Stimulated activated CD8-positive, alpha-beta memory T cell treated with anti-CD3 and anti-CD28 coated beads, Interleukin-12 subunit alpha, Interleukin-12 subunit beta, amount 100 ng/mL, for 1 hour (primary cell): ENCODE results near the gene NRGN.

ENCODE experiments used
- DNase-seq: peaks from one replicate; pipeline ENCODE4 v3.0.0-alpha.2; 2020; ENCODE audit warnings: low read depth

Gene NRGN

DNA sequence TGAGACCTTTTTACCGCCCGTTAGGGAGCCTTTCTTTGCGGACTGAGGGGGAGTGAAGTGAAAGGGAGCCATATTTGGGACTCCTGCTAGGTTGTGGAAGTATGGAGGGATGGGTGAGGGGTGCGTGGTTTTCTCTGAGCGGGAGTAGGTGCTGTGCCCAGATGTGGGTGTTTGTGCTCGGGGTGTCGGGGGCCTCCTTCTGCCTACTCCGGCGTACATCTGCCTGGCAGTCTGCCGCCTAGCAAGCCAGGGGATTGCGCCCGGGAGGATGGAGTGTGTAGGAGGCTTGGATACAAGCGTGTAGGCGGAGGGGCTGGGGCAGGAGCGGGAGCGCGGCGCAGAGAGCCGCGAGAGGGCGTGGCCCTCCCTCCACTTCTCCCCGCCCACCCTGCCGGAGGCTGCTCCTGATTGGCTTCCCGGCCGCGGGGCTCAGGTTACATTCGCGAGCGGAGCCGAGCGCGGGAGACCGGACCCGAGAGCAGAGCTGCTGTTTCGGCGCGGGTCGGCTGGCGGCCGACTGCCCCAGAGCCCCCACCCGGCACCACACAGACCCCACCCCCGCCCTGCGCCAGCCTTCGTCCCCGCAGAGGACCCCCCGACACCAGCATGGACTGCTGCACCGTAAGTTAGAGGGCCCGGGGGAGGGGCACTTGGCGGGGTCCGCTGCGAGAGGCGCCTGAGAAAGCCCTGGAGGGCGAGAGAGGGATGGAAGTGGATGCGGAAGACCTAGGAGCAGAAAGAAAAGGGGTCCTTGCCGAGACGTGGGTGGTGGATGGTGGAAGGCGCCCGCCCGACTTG, at the start of gene NRGN:
TSS of gene NRGN (plus strand) at position 464 of the 798 bp plus-strand sequence. CDS start at position 607, 143 bp downstream.
- DNase-seq: peak; percentile 73

- DNase-seq: no peak
Observed at GRCh38 chr11:124693142-124693541, 46.6 kb upstream of the NRGN start.

- DNase-seq: no peak
Observed at GRCh38 chr11:124699547-124699946, 40.2 kb upstream of the NRGN start.

GRCh38 chr11:124700028-124700427, 39.7 kb upstream of the NRGN start:
- DNase-seq: no peak

DNA sequence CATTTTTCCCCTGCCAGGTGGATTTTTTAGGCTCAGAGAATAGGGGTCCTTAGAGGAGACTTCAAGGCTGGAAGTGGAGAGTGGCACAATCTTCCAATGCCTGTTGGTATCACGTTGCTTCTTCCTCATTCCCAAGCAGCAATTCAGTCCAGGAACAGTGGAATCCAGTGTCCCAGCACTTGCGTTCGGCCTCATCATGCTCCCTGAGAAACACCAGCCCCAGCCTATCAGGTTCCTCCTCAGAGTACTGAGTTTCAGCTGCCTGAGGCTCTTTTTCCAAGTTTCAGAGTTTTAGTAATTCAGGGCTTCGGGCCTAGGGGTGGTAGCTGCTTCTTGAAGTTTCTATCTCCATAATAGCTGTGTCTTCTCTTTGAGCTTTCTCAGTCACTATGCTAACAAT, 31.9 kb upstream of the NRGN start:
- DNase-seq: no peak

DNA sequence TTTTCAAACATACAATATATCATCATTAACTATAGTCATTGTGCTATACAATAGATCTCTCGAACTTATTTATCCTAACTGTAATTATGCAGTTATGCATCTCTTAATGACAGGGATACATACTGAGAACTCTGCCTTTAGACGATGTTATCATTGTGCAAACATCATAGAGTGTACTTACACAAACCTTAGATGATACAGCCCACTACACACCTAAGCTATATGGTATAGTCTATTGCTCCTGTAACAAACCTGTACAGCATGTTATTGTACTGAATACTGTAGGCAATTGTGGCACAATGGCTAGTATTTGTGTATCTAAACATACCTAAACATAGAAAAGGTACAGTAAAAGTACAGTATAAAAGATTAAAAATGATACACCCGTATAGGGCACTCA, 27.4 kb upstream of the NRGN start:
- DNase-seq: no peak

GRCh38 chr11:124716591-124716990, 23.2 kb upstream of the NRGN start:
- no peak for DNase-seq

GRCh38 chr11:124717421-124717785, 22.3 kb upstream of the NRGN start:
- DNase-seq: no peak

GRCh38 chr11:124717786-124718651, 21.7 kb upstream of the NRGN start:
- DNase-seq: no peak

DNA sequence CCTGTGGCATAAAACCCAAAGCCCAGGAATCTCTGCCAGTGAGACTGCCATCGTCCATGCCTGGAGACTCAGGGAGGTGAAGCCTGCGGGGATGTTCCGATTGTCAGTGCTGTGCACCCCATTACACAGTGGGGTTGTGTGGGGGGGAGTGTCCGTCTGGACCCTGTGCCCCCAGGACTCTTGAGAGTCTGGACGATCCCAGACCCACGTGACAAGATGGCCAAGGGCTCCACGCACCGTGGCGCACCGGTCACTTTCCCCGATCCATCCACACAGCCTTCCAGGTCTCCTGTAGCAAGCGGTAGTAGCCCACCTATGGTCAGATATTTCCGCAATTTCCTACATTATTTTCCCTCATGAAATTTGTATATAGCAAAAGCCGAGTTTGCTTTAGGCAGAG, 20.9 kb upstream of the NRGN start:
- no peak for DNase-seq

DNA sequence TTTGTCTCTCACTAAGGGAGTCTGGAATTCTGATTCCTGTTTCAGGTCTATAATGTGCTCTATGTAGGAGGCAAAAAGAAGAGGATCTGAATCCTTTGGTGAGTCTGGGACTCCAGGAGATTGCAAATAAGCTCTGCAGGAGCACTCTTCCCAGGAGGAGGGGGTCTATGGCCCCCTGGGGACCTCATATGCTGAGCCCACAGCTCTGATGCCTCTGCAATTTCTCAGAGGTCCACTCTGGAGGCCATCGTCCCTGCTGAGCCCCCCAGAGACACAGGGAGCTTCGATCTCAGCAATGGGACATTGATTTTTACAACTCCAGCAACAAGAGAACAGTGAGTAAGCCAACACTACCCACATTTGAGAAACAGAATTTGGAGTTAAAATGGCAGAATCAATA, 20.2 kb upstream of the NRGN start:
- DNase-seq: no peak

DNA sequence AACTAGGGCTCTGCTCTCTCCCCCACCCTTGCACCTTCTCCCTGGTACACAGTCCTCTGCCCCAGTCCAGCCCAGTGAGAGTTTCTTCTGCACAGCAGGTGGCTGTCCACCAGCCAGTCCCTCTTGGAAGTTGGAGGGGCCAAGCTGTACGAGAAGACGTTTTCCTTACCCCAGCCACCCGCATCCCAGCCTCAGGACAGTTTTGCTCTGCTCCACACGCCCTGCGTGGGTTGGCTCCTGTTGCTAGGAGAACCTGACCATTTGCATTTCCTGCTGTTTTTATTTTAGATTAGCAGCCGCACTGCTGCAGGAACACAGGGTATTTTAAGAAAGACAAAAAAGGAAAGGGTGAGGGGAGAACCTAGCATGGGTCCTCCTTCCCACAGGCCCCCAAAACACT, 17.6 kb upstream of the NRGN start:
- no peak for DNase-seq

DNA sequence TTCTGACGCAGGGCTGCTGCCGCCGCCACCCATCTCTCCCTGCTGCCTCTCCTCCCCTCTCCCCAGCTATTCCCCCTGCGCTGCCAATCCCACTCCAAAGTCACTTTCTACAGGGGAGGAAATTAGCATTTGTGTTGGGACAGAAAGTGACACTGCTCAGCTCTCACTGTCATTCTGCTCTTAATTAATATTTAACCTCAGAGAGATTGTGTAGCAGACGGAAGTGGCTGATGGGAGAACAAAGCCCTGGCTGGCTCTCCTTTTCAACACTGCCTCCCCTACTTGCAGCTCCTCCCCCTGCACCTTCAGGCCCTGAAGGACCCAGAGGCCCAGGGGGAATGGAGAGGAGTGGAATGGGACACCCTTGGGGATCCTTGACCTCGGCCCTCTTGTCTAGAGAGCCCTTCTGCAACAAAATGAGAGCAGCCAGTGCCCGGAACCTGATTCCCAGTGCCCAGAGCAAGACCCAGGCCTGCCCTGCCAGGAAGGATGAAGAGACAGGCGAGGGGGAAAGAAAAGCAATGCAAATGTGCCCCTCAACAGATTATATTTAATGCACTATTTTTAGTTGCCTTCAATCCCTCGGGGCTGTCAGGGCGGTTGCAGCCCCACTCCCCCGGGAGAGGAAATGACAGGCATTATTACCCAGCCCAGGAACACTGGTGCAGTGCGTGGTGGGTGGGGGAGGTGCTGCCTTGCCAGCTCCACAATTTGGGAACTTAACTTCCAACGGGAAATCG, 14.6 kb upstream of the NRGN start:
- DNase-seq: no peak

DNA sequence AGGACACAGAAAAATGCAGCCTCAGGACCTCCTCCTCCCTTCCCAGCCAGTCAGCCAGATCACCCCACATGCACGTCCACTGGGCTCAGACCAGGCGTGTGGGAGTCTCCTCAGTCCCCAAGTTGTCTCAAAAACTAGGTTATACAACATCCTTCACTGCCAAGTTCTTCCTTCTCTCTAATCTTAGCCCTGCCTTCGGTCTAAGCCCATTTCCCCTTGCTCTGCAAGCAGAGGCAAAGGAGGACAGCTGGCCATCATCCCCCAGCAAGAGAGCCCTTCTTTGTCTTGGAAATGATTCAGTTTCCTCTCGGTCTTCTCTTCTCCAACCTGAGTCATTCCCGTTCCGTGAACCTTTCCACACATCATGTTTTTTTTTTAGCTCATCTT, 14.0 kb upstream of the NRGN start:
- no peak for DNase-seq

DNA sequence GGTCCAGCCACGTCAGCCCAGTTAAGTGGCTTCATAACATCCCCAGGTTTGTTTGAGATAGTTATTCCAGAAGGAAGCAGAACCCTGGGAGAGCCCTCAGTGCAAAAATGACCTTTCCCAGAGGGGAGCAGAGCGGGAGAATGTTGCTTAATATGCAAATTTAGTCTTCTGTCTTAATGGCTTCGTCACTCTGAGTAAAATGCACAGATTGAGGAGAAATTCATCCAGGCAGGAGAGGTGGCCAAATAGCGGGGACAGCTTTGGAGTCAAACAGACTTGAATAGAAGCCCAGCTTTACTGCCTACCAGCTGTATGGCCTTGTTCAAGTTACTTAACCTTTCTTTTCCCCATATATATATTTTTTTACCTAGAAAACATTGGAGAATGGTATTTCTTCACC, 12.3 kb upstream of the NRGN start:
- DNase-seq: no peak

- no peak for DNase-seq
Observed at GRCh38 chr11:124728134-124728533, 11.6 kb upstream of the NRGN start.

DNA sequence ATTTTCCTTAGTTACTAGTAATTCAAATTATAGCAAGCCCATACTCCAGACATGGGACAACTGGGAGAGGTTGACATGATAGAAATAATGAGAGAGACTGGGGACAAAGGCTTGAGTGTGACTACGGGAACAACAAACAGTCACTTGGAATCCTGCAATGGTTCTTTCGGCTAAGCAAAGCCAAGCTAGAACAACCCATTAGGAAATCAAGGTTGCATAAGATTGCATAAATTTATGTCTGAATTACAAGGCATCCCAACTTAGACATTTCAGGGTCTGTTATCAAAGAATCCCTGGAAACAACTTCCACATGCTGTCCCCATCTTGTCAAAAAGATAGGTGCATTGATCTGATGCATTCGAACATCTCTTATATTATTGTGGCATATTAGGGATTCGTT, 10.2 kb upstream of the NRGN start:
- no peak for DNase-seq

GRCh38 chr11:124732230-124732629, 7.5 kb upstream of the NRGN start:
- no peak for DNase-seq

GRCh38 chr11:124736736-124737135, 3.0 kb upstream of the NRGN start:
- no peak for DNase-seq

- DNase-seq: no peak
Observed at GRCh38 chr11:124737638-124738305, 2.0 kb upstream of the NRGN start.

DNA sequence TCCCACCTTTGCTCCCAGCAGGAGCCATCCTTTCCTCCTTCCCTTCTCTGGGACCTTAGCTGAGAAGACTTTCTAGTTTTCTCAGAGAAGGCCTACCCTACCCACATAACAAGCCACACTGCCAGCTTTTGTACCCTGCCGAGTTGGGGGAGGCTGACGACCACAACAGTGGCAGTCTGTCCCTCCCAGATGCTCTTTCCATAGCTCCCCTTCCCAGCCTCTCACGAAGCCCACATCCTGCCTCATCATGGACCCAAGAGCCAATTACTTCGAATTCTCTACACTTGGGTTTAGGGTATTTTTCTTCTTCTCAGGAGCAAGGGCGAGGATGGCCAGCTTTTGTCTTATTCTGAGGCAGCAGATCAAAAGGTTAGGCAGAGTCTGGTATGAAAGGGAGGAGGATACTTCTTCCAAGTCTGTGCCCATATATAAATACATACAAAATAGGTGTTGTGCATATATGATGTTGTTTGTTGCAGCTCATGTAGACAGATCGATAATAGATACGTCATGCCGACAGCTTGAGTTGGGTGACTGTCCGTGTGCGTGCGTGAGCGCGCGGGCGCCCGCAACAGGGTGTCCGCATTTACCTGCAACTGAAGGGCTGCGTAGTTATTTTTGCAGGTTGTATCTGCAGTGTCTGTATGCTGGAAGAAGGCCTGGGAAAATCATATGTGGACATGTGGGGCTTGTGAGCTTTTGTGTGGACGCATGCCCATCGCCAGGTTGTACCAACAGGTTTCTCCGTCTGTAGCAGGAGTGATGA, 846 bp upstream of the NRGN start:
- no peak for DNase-seq
